HL-60/S4 treated with phorbol 12-myristate 13-acetate at 8.2 ng/mL for 4 days and 3 days (cell line): ENCODE measurements around the gene ANKS1A.

Experiments used
- in situ Hi-C: fragments of 300-500 bp; cut with MboI; formaldehyde crosslinking; loops from 2 replicates; pipeline ENCODE4 v1.15.0; 2022; ENCODE audit warnings: low sequenced_read_pairs

ANKS1A gene

DNA sequence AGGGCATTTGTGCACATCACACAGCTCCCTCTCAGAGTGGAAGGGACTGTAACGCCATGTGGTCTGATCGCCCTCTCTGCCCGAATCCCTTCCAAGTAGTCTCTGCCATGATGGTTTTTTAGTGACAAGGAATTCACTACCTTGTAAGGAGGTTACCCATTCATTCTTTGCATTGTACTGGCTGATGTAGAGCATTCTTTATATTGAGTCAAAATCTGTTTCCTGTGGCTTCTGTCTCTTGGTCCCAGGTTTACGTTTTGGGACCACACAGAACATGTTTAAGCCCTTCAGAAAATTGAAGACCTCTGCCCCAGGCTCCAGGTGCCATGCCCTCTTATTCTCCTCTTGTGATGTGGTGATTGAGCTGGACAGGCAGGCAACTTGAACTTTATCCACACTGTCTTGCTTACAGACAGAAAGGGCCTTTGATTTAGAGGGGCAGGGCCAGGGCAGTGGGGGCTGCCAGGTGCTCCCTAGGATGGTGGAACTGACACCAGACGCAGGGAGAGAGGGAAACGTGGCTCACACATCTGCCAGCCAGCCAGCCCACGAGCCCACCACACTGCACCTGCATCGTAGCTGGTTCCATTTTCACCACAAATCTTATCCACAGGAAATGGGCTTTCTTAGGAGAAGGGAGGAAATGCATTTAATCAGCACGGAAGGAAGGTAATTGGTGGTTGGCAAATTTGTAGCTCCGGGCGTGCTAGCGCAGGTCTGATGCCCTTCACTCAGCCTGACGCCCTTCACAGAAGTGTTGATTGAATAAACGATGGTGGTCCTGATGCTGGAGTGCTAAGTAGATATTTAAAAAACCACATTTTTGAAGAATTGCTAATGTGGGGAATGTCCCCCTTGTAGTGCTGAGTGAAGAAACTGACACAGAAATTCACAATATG lies 173.9 kb downstream of the ANKS1A start:
- in situ Hi-C loops = no loop called here

DNA sequence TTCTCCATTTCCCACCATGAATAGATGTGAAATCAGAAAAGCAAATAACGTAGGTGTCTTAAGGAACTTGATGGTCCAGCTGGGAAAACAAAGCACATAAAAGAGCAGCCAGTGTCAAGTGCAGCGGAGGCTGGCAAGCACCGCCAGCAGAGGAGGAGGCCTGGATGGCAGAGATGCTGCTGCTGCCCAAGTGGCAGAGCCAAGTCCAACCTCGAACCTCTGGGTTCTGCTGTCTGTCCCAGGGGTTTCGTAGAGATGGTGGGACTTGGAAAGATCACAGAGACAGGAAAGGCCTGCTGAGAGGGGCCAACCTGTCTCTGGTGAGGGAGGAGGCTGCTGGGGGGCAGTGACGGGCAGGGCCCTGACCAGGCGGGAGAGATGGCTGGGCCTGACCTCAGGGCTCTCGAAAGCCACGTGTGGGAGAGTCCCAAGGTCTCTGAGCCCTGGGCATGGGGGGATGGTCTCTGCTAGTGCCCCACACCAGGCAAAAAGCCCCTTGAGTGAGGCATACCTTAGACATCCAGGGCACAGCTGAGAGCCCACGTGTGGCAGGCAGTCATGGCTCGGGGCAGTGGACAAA lies 174.7 kb downstream of the ANKS1A start:
- in situ Hi-C loops = no loop called here

DNA sequence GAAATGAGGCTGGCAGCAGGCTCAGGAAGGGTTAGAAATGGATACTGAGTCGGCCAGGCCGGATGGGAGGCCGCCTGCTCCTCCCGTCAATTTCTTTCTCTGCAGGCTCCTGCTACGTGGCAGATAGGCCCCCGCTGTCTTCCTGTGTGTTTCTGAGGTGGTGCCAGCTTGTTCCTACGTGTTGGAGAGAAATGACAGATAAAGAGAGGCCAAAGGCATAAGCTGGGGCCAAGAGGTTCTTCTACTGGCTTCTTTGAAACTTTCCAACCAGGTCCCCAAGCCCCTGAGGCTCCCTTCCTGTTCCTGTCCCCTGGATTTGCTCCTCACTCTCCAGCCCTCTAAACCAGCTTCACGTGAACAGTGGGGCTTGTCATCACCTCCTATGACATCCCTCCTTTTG lies 175.2 kb downstream of the ANKS1A start:
- in situ Hi-C loops = no loop called here

DNA sequence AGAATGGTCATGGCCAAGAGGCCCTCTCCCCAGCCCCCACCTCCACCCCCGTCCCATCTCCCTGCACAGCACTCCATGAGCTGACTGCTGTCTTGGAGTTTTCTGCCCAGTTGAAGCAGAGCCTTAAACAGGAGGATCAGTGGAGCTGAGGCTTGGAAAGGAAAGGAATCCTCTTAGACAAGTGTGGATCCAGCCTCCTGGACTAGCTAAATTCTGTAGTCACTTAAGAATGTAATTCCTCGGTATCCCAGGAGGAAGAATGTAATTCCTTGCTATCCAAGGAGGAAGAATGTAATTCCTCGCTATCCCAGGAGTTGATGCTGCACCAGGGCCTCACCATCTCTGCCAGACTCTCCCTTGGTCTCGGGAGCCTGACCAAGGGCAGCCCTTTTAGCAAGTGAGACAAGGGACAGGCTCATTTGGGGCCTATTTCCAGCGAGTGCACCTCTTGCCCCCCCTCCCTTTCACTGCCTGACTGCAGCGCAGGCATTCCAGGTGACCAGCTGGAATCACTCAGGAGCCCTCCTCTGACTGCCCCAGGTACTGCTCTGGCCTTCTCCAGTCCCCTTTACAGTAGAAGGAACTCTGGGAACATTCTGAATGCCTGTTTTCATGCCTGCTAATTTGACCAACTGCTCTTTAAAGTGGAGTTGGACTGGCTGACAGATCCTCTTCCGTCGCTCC lies 175.8 kb downstream of the ANKS1A start:
- in situ Hi-C loops = no loop called here

DNA sequence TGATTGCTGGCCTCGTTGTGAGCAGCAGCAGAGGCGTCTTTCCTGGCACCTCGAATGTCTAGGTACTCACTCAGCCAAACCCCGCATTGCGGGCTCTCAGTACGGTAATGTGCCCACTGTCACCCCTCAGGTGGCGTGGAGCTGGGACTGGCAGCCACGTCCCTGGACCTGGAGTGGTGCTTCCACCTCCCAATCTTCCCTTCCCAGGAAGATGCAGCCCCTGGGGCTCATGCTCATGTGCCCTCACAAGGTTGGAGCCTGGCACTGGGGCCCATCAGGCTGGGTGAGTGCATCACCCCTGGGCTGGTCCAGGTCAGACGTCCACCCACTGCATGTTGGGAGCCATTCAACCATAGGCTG lies 176.4 kb downstream of the ANKS1A start:
- in situ Hi-C loops = no loop called here

DNA sequence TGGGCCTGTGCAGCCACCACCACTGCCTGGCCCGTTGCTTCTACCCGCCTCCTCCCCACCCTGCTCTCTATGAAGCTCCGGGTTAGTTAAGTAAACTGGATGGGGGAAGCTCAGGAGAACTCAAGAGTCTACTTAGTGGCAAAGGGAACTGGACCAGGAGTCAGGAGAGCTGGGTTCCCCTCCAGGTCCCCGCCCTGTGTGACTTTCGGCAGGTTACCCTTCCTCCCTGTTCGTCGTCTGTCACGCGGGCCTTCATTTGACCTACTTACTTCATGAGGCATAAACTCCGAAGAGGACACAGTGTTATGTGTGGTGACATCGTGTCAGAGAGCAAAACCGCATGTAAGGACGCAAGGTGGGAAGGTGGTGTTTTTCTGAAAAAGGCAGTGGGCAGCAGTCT lies 176.8 kb downstream of the ANKS1A start:
- in situ Hi-C loops = no loop called here

DNA sequence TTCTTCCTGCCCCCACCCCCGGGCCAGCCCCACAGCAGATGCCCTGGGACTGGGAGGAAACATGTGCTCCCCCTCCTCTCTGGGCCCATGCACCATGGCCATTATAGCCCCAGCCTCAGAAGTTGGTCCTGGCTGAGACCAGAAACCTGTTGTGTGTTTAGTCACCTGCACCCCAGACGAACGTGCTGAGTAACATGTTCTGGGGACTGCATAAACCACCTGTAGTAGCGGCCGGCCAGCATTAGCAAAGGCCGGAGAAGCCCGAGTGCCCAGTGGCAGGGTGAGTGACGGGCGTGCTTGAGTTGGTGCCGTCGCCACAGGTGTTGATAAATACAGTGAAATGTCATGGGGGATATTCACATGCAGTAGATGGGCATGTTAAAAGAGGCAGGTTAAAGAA lies 178.2 kb downstream of the ANKS1A start:
- in situ Hi-C loops = no loop called here

DNA sequence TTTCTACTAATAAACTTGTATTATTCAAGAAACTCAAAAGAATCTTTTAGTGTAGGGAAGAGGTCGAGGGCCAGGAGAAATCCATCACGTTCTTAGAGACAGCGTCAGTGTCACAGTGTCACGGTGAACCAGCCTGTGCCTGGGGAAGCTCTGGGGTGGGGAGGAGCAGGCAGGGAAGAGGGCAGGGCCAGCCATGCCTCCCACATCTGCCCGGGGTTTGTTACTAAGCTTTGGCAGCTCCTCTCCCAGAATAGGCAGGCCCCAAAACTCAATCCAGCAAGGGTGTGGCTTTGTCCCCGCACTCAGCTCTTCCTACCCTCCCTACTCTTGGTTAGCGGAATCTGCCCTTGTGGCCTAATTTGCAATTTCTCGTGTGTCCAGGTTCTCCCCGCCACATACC lies 179.2 kb downstream of the ANKS1A start:
- in situ Hi-C loops = no loop called here

DNA sequence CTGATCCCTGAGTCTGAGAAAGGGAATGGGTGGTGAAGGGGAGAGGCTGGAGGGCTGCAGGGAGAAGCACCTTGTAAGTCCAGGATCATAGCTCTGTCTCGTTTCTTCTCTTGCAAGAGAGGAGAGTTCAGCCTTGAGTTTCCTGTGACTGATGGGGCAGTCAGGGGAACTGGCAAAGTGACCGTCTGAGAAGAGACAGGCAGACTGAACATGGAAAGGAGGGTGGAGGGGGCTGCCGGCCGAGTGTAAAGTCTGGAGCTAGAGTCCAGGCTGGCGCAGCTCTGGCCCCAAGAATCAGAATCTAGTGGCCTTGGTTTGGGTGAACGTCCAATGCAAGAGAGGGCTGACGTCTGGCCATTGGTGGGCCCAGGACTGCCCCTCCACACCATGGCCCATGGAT lies 179.6 kb downstream of the ANKS1A start:
- in situ Hi-C loops = no loop called here

DNA sequence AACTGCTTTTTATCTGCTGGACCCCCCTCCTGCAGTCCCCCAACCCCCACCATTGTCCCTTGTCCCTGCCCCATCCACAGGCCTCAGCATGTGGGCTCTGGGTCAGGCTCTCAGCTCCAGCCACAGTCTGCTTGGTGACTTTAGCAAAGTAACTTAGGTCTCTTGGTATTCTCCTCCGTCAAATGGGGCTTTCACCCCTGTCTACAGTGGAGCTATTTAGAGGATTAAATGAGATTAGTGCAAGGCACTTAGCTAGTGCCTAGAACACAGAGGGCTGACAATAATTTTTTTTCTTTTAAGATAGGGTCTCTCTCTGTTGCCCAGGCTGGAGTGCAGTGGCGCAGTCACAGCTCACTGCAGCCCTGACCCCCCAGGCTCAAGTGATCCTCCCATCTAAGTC lies 180.2 kb downstream of the ANKS1A start:
- in situ Hi-C loops = no loop called here

DNA sequence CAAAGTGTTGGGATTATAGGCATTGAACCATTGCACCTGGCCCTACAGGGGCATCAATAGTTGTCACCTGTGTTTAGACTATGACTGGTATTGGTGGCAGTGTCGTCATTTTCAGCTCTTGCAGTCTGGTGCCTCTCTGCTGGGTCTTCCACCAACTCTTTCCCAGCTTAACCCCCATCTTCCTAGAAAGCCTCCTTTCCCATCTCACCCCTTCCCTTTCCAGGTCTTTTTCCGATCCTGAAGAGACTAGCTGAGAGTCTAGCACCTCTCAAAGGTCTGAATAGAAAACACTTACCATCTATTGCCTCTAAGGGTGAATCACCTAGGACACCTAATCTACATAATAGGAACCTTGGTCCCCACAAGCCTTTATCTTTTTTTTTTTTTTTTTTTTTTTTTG lies 181.1 kb downstream of the ANKS1A start:
- in situ Hi-C loops = no loop called here

DNA sequence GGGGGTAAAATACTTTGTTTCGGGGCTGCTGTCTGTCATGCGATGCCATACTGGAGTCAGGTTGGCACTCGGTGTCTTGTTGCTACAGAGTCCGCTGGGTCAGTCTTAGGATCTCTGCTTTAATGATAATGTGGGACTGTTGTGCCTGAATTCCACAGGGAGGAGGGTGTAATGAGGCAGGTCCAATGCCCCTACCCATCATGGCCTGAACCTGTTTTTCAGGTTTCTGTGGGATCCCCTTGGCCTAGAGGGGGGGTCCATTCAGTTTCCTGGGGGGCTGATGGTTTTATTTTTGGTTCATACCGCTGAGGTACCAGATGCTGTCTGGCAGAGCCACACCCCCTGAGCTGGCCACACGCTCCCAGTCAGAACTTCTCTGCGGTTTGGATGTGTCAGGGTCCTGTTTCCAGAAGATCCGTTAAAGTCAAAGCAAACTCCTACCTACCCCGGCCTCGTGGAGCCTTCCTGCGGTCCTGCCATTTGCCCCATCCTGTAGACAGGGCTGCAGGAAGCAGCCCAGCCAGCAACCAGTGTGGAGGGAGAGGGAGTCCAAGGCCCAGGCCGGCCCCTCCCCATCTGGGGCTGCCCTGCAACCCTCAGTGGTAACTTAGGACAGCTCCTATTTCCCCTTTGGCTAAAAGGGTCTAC lies 182.4 kb downstream of the ANKS1A start:
- in situ Hi-C loops = no loop called here

DNA sequence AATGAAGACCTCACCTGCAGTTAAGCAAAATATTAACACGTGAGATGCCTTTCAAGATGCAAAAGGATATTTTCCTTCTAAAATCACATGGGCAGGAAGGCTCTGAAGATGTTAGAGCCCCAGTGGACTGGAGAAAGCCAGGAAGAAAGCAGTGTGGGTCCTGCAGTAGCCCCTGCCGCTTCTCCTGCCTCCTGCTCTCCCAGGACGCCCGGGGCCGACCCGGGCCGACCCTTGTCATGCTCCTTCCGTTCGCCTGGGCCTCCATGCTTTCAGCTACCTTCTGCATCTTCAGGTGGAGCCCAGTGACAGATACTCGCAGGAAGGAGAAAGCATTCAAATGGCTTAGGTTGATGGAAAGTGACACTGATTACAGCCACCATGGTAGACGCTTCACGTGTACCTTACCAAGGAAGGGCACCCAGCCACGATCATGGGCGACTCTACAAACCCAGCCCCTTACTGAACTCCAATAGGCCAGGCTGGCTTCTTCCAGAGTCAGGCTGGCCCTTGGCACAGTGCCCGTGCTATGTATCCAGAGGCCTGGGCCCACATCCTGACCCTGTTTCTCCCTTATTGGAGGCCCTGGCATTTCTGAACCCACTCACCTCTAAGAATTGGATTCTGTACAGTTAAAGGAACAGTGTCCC lies 183.1 kb downstream of the ANKS1A start:
- in situ Hi-C loops = no loop called here

DNA sequence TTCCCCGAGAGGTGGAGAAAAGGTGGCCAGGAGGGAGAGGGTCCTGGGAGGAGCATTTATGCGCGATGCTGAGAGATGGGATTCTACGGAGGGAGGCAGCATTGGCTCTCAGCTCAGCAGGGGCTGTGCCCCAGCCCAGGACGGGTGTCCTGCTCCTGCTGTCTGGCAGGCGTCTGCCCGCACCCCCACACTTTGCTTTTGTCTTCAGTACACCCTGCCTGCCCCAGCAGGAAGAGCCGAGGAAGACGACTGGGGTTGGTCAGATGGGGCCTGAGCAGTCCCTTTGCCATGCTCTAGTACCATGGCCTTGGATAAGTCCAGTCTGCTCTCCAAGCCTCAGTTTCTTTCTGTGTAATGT lies 183.6 kb downstream of the ANKS1A start:
- in situ Hi-C loops = no loop called here

DNA sequence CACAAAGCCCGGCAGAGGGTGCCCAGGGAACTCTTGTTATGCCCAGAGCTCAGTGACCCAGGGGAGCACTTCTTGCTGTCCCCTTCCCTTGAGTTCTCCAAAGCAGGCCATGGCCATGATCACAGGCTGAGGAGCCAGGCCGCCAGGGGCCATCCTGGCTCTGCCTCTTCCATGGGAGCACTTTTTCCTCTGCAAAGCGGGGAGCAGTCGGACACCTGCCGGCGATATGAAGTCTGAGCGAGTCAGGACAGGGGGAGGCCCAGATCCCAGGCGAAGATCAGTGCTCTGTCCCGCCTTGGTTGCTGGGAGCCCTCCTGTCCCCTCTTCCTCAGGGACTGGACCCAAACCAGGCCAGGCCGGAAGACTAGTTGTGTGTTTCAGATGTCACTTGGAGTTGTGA lies 184.2 kb downstream of the ANKS1A start:
- in situ Hi-C loops = no loop called here

DNA sequence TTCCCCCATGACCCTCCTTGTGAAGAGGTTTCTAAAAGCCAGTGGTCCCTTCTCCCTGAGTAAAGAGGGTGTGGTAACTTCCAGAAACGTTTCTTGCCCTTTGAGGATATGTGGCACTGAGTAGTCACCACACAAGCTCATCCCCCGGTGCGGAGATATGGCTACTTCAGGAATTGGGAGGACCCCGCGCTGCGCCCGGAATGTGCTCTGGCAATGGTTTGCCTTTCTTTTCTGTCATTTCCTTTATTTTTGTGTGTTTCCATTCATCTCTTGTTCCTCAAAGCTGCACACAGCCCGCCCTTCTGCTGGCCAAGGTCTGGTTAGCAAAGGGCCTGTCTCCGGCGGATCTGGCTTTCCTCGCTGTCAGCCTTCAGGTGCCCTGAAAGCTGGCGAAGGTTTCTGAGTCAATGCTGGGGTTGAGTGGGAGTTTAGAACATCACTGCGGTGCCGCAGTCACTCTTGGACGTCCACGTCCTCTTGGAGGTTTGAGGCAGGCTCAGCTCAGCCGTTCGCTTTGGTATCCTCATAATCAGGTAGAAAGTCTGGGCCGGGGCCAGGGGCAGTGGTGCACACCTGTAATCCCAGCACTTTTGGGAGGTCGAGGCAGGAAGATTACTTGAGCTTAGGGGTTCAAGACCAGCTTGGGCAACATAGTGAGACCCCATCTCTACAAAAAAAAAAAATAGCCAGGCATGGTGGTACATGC lies 184.9 kb downstream of the ANKS1A start:
- in situ Hi-C loops = no loop called here

DNA sequence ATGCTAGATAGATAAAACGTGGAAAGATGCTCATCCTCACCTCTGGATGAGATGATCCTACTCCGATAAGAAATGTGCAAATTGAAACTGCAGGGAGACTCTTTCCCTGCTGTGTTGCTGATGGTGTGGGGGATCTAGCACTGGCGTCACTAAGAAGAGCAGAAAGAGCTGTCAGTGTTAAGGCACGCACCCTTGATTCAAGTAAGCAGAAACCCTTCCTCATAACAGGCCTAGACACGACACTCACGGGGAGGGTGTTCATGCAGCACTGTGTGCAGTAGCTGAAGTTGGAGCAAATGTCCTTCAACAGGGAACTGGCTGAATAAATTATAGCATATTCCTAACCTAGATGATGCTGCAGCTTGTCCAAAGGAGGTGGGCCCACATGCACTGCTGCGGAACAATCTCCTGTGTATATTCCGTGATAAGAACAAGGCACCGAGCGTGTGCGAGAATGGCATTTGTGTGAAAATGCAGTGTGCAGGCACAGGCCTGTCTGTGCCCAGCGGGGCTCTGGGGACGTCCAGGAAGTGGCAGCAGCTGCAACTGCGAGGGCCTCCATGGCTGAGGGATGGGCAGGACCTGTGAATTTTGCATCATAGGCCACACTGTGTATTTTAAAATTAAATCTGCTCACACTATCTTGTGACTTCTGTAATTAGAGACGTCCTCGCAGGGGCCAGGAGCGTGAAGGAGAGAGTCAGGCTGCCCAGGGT lies 188.1 kb downstream of the ANKS1A start:
- in situ Hi-C loops = no loop called here

DNA sequence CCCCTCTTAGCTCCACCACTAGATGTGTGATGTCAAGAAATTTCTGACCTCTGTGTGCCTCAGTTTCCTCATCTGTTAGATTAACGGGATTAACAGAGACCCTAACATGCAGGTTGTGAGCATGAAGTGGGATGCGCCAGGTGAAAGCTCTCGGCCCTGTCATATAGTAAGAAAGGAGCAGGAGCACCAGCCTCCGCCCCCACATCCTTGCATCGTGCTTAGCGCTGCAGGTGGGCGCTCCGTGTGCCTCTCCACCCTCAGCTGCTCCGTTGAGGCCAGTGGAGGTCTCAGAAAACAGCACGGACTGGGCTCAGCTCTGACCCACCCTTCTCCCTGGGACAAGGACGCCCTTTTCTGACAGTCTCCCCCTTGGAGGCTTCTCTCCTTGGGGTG lies 188.7 kb downstream of the ANKS1A start:
- in situ Hi-C loops = no loop called here

DNA sequence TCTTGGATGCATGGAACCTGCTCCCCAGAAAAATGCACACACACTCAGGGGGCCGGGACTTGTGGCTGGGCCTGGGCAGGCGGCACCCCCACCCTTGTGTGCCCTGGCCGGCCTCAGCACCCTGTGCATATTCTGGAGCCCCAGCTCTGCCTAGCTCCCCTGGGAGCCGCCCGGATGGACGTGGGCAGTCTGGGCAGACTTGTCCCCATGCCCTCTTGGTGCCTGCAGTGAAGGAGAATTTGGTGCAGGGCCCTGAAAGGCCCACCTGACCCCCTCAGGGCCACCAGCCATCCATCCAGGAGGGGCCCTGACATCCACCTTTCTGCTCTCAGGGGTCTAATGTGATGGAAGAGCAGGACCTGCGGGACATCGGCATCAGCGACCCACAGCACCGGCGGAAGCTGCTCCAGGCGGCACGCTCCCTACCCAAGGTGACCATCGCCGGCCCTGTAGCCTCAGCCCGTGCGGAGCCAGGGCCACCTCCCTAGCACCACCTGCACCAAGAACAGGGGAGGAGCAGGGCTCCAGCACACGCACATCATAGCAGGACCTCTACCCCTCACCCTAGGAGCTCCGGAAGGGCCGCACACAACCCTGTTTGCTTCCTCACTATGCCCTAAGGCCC lies 189.3 kb downstream of the ANKS1A start:
- in situ Hi-C loops = no loop called here

DNA sequence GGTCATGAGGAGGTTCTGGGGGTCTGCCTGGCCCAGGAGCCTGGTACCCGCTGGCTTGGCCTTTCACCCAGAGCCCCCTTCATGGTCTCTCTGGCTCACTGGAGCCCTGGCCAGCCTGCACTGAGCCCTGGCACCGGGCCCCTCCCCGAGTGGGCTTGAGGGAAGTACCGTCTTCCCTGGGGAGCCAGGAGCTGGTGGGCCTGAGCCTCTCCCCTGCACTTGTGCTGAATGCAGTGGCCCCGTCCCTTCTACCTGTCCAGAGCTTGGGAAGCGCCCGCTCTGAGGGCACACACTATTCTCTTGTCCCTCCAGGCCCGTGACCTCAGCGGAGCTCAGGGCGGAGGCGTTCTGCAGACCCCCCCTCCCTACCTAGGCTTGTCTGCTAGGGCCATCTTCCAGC lies 189.8 kb downstream of the ANKS1A start:
- in situ Hi-C loops = no loop called here
